H1 (cell line): ENCODE measurements around the gene UBAP1.

Experiments used
- GABPA ChIP-seq: IDR thresholded peaks from 2 replicates; pipeline ENCODE4 v1.6.1; 2011; ENCODE audit warnings: mild to moderate bottlenecking, low read length, moderate library complexity, borderline replicate concordance; ENCODE audit not compliant: insufficient read depth
- JUN ChIP-seq: IDR thresholded peaks from 2 replicates; pipeline ENCODE4 v1.6.1; 2011; ENCODE audit warnings: low read depth, mild to moderate bottlenecking, improper control_type of control experiment, low read length
- RAD21 ChIP-seq, 2 experiments: IDR thresholded peaks in 1 of 2; conservative IDR thresholded peaks in 1 of 2; 2 replicates each; pipeline ENCODE4 v1.6.1; 2011; ENCODE audit warnings: low read depth in 2 of 2, low read length in 2 of 2, improper control_type of control experiment in 1 of 2, inconsistent platforms in 1 of 2, mild to moderate bottlenecking in 1 of 2, moderate library complexity in 1 of 2
- YY1 ChIP-seq: IDR thresholded peaks from 2 replicates; pipeline ENCODE4 v1.6.1; 2011; ENCODE audit warnings: low read depth, mild to moderate bottlenecking, low read length
- TF ChIP-seq, protein P1 (sequence below), 3 experiments: IDR thresholded peaks; 1 replicate in 2 of 3; 2 replicates in 1 of 3; pipeline versions ENCODE4 v1.5.1 to v1.6.1; 2011; ENCODE audit warnings: low read length in 3 of 3, mild to moderate bottlenecking in 3 of 3, inconsistent platforms in 2 of 3, low read depth in 1 of 3, moderate library complexity in 1 of 3; ENCODE audit not compliant: insufficient read depth in 1 of 3; ENCODE audit errors: control extremely low read depth in 1 of 3

DNA sequence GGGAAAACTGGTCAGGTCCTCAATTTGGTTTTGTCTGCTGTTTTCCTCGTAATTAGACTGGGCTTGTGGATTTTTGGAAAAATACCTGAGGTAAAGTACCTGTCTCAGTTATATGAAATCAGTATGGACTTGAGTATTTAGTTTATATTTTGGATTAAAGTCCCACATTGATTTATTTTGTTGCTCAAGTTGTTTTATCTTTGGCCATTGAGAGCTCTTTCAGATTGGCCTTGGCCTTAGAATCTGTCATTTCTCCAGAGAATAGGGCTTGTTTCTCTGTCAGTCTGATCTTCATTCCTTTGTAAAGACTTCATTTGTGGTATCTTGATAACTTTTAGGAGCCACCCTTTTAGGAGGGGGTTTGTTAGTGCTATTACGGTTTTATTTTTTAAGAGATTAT, 21.2 kb downstream of the UBAP1 start:
- no peak for TF ChIP-seq RAD21 (IDR thresholded peaks at IDR 0.05 in 1 of 2, conservative IDR thresholded peaks at IDR 0.05 in 1 of 2; ENCODE audit: low read depth in 2 of 2, low read length in 2 of 2)
- TF ChIP-seq JUN: no peak
- TF ChIP-seq, protein P1, sequence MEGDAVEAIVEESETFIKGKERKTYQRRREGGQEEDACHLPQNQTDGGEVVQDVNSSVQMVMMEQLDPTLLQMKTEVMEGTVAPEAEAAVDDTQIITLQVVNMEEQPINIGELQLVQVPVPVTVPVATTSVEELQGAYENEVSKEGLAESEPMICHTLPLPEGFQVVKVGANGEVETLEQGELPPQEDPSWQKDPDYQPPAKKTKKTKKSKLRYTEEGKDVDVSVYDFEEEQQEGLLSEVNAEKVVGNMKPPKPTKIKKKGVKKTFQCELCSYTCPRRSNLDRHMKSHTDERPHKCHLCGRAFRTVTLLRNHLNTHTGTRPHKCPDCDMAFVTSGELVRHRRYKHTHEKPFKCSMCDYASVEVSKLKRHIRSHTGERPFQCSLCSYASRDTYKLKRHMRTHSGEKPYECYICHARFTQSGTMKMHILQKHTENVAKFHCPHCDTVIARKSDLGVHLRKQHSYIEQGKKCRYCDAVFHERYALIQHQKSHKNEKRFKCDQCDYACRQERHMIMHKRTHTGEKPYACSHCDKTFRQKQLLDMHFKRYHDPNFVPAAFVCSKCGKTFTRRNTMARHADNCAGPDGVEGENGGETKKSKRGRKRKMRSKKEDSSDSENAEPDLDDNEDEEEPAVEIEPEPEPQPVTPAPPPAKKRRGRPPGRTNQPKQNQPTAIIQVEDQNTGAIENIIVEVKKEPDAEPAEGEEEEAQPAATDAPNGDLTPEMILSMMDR (IDR thresholded peaks at IDR 0.05; ENCODE audit: control extremely low read depth in 1 of 3, insufficient read depth in 1 of 3, low read depth in 1 of 3, low read length in 3 of 3): no peak
- no peak for TF ChIP-seq GABPA
- no peak for TF ChIP-seq YY1
